ENCODE data around the gene ALG13.

Gene ALG13

DNA sequence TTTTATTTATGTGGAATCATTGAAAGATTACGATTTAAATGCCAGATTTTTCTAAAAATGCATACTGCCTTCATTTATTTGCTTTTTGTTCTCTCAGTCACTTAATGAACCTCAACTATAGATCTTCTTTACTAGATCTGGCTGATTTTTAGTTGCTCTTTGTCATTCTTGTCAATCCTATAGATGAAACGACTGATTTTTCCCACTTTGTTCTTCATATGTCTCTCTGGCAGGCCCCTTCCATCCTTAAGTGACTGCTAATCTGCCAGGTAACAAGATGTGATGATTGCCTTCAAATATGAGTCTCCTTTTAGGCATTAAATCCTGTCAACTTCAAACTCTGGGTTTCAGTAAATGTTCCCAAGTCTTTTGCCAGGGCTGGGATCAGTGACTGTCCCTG is 61.0 kb downstream of the ALG13 start:
- H3K4me3 ChIP-seq (ENCODE audit: low read depth, low read length), result no peak overlapping the region
- DNase-seq (ENCODE audit: low read depth, low spot score), result no peak
- in situ Hi-C loops (cut with HindIII; ENCODE audit: low sequenced_read_pairs), result no loop called here
- TF ChIP-seq CTCF (IDR thresholded peaks at IDR 0.05; ENCODE audit: low read depth, low read length), result no peak

- TF ChIP-seq CTCF (IDR thresholded peaks at IDR 0.05; ENCODE audit: low read depth, low read length), result no peak
- in situ Hi-C loops (cut with HindIII; ENCODE audit: low sequenced_read_pairs), result no loop called here
- no peak for DNase-seq (ENCODE audit: low read depth, low spot score)
- H3K4me3 ChIP-seq (ENCODE audit: low read depth, low read length), result no peak overlapping the region
These were observed 62.3 kb downstream of the ALG13 start for GRCh38 chrX:111743316-111743715.

GRCh38 chrX:111756486-111756885 is 75.5 kb downstream of the ALG13 start:
- H3K4me3 ChIP-seq (ENCODE audit: low read depth, low read length), result no peak overlapping the region
- TF ChIP-seq CTCF (IDR thresholded peaks at IDR 0.05; ENCODE audit: low read depth, low read length), result no peak
- DNase-seq (ENCODE audit: low read depth, low spot score), result no peak
- in situ Hi-C loops (cut with HindIII; ENCODE audit: low sequenced_read_pairs), result no loop called here

GRCh38 chrX:111759686-111760085 is 78.7 kb downstream of the ALG13 start:
- in situ Hi-C loops (cut with HindIII; ENCODE audit: low sequenced_read_pairs), result no loop called here
- DNase-seq (ENCODE audit: low read depth, low spot score), result no peak

GRCh38 chrX:111761578-111762135 is 80.7 kb downstream of the ALG13 start:
- no peak for DNase-seq (ENCODE audit: low read depth, low spot score)
- in situ Hi-C loops (cut with HindIII; ENCODE audit: low sequenced_read_pairs), result no loop called here
- no peak overlapping the region for H3K4me3 ChIP-seq (ENCODE audit: low read depth, low read length)
- TF ChIP-seq CTCF (IDR thresholded peaks at IDR 0.05; ENCODE audit: low read depth, low read length), result no peak

More at GRCh38 chrX:111759686-111760085, 78.7 kb downstream of the ALG13 start:
- no peak overlapping the region for H3K4me3 ChIP-seq (ENCODE audit: low read depth, low read length)
- TF ChIP-seq CTCF (IDR thresholded peaks at IDR 0.05; ENCODE audit: low read depth, low read length), result no peak

- in situ Hi-C loops (cut with HindIII; ENCODE audit: low sequenced_read_pairs), result no loop called here
- no peak for TF ChIP-seq CTCF (IDR thresholded peaks at IDR 0.05; ENCODE audit: low read depth, low read length)
- H3K4me3 ChIP-seq (ENCODE audit: low read depth, low read length), result no peak overlapping the region
- DNase-seq (ENCODE audit: low read depth, low spot score), result no peak
These were observed 97.6 kb downstream of the ALG13 start for GRCh38 chrX:111778591-111778990.

GRCh38 chrX:111779582-111779981 is 98.6 kb downstream of the ALG13 start:
- in situ Hi-C loops (cut with HindIII; ENCODE audit: low sequenced_read_pairs), result no loop called here
- no peak for DNase-seq (ENCODE audit: low read depth, low spot score)
- no peak overlapping the region for H3K4me3 ChIP-seq (ENCODE audit: low read depth, low read length)
- no peak for TF ChIP-seq CTCF (IDR thresholded peaks at IDR 0.05; ENCODE audit: low read depth, low read length)

Measured in astrocyte of the spinal cord (primary cell).